Transverse colon (tissue), 4 donors: ENCODE results near the gene CES3. TPM values are rescaled to one million over a fixed set of nuclear protein-coding genes. Genes with fewer than 3 reads are reported as not detected.
"Not testable (repeated sequence)": the region's sequence is repeated elsewhere in the genome, so short reads cannot be mapped to it uniquely, and the experiment has no call there.

Source experiments
- DNase-seq: peaks from one replicate; pipeline ENCODE4 v3.0.0-alpha.2; 2019
- H3K27ac ChIP-seq, 4 donors: fragments of 200-600 bp; sonication (generic); 2 replicates each; pipeline ENCODE4 v1.5.1; 2016 to 2018; ENCODE audit warnings: inconsistent platforms in 4 of 4
- H3K27me3 ChIP-seq: fragments of 200-600 bp; sonication (generic); 2 replicates; pipeline ENCODE4 v1.5.1; 2017; ENCODE audit warnings: inconsistent platforms
- H3K36me3 ChIP-seq, 4 donors: fragments of 200-600 bp; sonication (generic); 2 replicates each; pipeline ENCODE4 v1.5.1; 2017 to 2019; ENCODE audit warnings: inconsistent platforms in 4 of 4
- H3K4me1 ChIP-seq, 4 donors: fragments of 200-600 bp; sonication (generic); 2 replicates each; pipeline ENCODE4 v1.5.1; 2017 to 2020; ENCODE audit warnings: inconsistent platforms in 4 of 4
- H3K4me3 ChIP-seq, 4 donors: fragments of 200-600 bp; sonication (generic); 1 replicate in 1 of 4; 2 replicates in 3 of 4; pipeline versions ENCODE4 v1.5.1 to v1.6.1; 2017 to 2019; ENCODE audit warnings: inconsistent platforms in 4 of 4
- H3K9me3 ChIP-seq, 2 donors: fragments of 200-600 bp; sonication (generic); 2 replicates each; pipeline ENCODE4 v1.5.1; 2017 to 2019; ENCODE audit warnings: inconsistent platforms in 2 of 2
- CTCF ChIP-seq, 5 experiments: fragments of 200-600 bp in 3 of 5; fragments of 450-650 bp in 2 of 5; sonication (generic) in 3 of 5; IDR thresholded peaks; 1 replicate in 2 of 5; 2 replicates in 3 of 5; pipeline ENCODE4 v1.5.1; 2016 to 2017; ENCODE audit warnings: antibody characterized with exemption in 5 of 5, inconsistent platforms in 3 of 5, mild to moderate bottlenecking in 2 of 5, moderate library complexity in 1 of 5
- EP300 ChIP-seq: sonication (generic); formaldehyde crosslinking; IDR thresholded peaks from one replicate; pipeline ENCODE4 v1.6.1; 2017; ENCODE audit warnings: antibody characterized with exemption, low read depth
- POLR2A ChIP-seq: fragments of 450-650 bp; IDR thresholded peaks from one replicate; pipeline ENCODE4 v1.6.1; 2016; ENCODE audit warnings: antibody characterized with exemption, mild to moderate bottlenecking, moderate library complexity
- POLR2AphosphoS5 ChIP-seq, 3 donors: sonication (generic); formaldehyde crosslinking; IDR thresholded peaks; one replicate each; pipeline ENCODE4 v1.6.1; 2016; ENCODE audit warnings: antibody characterized with exemption in 3 of 3
- WGBS, 2 donors: methylation state at CpG; one replicate each; pipeline ENCODE4 v1.1.5; 2018; ENCODE audit warnings: low coverage in 1 of 2; 5-methylcytosine and 5-hydroxymethylcytosine counted together
- in situ Hi-C, 4 donors: fragments of 200-750 bp; cut with MboI; loops; one replicate each; pipeline versions ENCODE4 v1.15.0 to v1.15.1; 2017; ENCODE audit warnings: low sequenced_read_pairs in 3 of 4, low pct_ligation_motif_present in 1 of 4, low pct_unique_long_range_greater_than_20kb in 1 of 4
- intact Hi-C: fragments of 100-400 bp; cut with DNase I; formaldehyde crosslinking; loops from one replicate; pipeline ENCODE4 v1.15.1; 2023; ENCODE audit warnings: low total_unique reads
- total RNA-seq, 4 donors: library from RNA; depleted of rRNA; stranded (reverse); fragments of >200 nt; gene quantifications; one replicate each; pipeline ENCODE4 v1.1.0, GENCODE V29; 2016

The CES3 gene
- total RNA-seq, 4 donors from 2014 or later, result 247 to 616 (median 291) TPM

- no peak overlapping the region for H3K27ac ChIP-seq
- no peak for DNase-seq
- TF ChIP-seq POLR2AphosphoS5 (IDR thresholded peaks at IDR 0.05) (no peak), CTCF (IDR thresholded peaks at IDR 0.05) (no peak), POLR2A (no peak), EP300 (no peak)
Measured at GRCh38 chr16:66932076-66932475, 29.0 kb upstream of the CES3 start.

GRCh38 chr16:66933776-66934137, 27.3 kb upstream of the CES3 start:
- intact Hi-C loops (no loop called here), in situ Hi-C loops (no loop called here)
- TF ChIP-seq CTCF (IDR thresholded peaks at IDR 0.05) (no peak), POLR2A (no peak), EP300 (no peak), POLR2AphosphoS5 (IDR thresholded peaks at IDR 0.05) (no peak)
- H3K9me3 ChIP-seq, result no peaks in the 10 kb centered on the region
- H3K36me3 ChIP-seq, result no peaks in the 10 kb centered on the region
- 0% methylated on average over 3 to 12 of the region's 12 CpGs for WGBS, 2 donors
- H3K4me3 ChIP-seq, result peak overlapping the region; percentile 84 to 99 (median 91)
- peak overlapping the region; percentile 93 to 97 (median 96) for H3K27ac ChIP-seq
- no peak for DNase-seq
- H3K27me3 ChIP-seq, result no peaks in the 10 kb centered on the region
- H3K4me1 ChIP-seq, result peaks cover 17 to 52% (median 43%) of the 10 kb centered on the region in 4 donors

More at GRCh38 chr16:66932076-66932475, 29.0 kb upstream of the CES3 start:
- Histone ChIP-seq H3K4me1 (peaks cover 17 to 37% (median 34%) of the 10 kb centered on the region in 4 donors), H3K4me3 (no peak overlapping the region), H3K9me3 (no peaks in the 10 kb centered on the region), H3K27me3 (no peaks in the 10 kb centered on the region), H3K36me3 (no peaks in the 10 kb centered on the region)
- in situ Hi-C loops, result no loop called here
- WGBS, 2 donors, result 83% methylated on average over 4 of the region's 4 CpGs; no CpG with 5 or more reads in 1 of the 2 donors
- intact Hi-C loops, result no loop called here

DNA sequence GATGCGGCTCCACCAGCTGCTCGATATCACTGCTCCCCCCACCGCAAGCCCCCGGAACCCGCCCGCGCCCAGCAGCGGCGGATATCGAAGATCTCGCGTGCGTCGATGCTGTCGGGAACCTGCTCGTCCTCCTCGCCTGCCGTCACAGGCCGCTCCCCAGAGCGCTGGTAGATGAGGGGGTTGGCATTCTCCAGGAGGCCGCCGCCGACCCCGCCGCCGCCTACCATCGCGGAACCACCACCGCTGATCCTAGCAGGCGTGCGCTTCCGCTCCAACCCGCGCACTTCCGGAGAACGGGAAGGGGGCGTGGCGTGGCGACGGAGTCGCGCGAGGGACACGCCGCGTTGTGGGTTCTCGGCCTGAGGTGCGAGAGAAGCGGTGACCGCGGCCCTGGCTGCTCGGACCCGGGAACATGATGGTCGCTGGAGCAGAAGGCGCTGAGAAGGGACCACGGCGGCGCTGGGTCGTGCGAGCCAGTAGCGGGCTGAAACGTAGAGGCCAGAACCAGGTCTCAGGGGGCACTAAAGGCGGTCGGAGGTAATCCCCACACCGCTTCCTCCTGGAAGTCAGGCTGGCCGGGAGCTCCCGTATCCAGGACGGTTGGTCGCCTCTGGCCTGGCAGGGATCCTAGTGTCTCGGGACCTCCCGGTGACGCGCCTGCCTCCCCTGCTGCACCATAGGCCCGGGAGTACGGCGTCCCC, 26.8 kb upstream of the CES3 start, which contains the start of gene CIAO2B:
Gene CIAO2B, minus strand, starts transcription at position 265 of the 701 bp plus-strand sequence. Its CDS starts 38 bp downstream, at position 227.
- no peak for TF ChIP-seq EP300
- TF ChIP-seq CTCF (IDR thresholded peaks at IDR 0.05), result no peak
- peak; percentile 98 to 99 (median 99) for TF ChIP-seq POLR2AphosphoS5 (IDR thresholded peaks at IDR 0.05)
- peak; percentile 95 for TF ChIP-seq POLR2A
- no peaks in the 10 kb centered on the region for H3K27me3 ChIP-seq
- no peaks in the 10 kb centered on the region for H3K36me3 ChIP-seq
- peaks cover 17 to 52% (median 43%) of the 10 kb centered on the region in 4 donors for H3K4me1 ChIP-seq
- WGBS, 2 donors, result 0% methylated on average over 63 of the region's 76 CpGs; no CpG with 5 or more reads in 1 of the 2 donors
- in situ Hi-C loops (no loop called here), intact Hi-C loops (no loop called here)
- H3K4me3 ChIP-seq, result peak within 1 kb of the TSS; percentile 84 to 99 (median 91)
- peak; percentile 93 for DNase-seq
- no peaks in the 10 kb centered on the region for H3K9me3 ChIP-seq
- H3K27ac ChIP-seq, result peak within 1 kb of the TSS; percentile 93 to 97 (median 96)

- intact Hi-C loops, H3K36me3 ChIP-seq, H3K27me3 ChIP-seq, in situ Hi-C loops, DNase-seq, H3K9me3 ChIP-seq: not testable (repeated sequence)
- WGBS, 2 donors, result 0 to 2% methylated on average over 2 to 23 of the region's 24 CpGs
- peaks cover 17 to 52% (median 43%) of the 10 kb centered on the region in 4 donors for H3K4me1 ChIP-seq
- peak overlapping the region; percentile 93 to 97 (median 96) for H3K27ac ChIP-seq
- H3K4me3 ChIP-seq, result peak overlapping the region; percentile 84 to 99 (median 91)
Measured at GRCh38 chr16:66934839-66935313, 26.2 kb upstream of the CES3 start.
